ENCODE measurements around the gene MYO1H.
"Not testable (repeated sequence)": the region's sequence is repeated elsewhere in the genome, so short reads cannot be mapped to it uniquely, and the experiment has no call there.

MYO1H gene, protein sequence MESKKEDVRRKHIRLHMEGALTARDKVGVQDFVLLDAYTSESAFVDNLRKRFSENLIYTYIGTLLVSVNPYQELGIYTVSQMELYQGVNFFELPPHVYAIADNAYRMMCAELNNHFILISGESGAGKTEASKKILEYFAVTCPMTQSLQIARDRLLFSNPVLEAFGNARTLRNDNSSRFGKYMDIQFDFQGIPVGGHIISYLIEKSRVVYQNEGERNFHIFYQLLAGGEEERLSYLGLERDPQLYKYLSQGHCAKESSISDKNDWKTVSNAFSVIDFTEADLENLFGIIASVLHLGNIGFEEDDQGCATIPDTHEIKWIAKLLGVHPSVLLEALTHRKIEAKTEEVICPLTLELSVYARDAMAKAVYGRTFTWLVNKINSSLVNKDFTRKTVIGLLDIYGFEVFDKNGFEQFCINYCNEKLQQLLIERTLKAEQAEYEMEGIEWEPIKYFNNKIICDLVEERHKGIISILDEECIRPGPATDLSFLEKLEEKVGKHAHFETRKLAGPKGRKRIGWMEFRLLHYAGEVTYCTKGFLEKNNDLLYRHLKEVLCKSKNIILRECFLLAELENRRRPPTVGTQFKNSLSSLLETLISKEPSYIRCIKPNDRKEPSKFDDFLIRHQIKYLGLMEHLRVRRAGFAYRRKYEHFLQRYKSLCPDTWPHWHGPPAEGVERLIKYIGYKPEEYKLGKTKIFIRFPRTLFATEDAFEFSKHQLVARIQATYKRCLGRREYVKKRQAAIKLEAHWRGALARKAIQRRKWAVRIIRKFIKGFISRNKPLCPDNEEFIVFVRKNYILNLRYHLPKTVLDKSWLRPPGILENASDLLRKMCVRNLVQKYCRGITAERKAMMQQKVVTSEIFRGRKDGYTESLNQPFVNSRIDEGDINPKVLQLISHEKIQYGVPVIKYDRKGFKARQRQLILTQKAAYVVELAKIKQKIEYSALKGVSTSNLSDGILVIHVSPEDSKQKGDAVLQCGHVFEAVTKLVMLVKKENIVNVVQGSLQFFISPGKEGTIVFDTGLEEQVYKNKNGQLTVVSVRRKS

DNA sequence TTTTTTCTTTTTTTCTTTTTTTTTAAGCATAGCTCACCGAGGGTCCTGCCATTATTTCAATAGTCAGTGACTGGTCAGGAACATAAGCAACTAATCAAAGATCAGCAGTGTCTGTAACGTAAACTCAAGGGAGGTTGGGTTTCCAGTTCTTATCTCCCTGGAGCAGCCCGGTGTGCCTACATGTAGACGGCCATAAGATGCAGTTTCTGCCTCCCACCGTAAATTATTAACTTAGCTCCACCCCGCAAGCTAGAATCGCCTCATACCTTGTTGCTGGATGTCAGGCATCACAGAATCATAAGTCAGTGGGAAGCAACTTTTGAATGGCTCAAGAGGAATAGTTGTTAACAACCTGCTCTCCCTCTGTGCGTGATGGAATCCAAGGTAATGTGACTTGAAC is at the start of gene MYO1H:
Gene MYO1H, plus strand, starts transcription at position 312 of the 400 bp plus-strand sequence. Its CDS starts 61 bp downstream, at position 373.
- no peak for DNase-seq

DNA sequence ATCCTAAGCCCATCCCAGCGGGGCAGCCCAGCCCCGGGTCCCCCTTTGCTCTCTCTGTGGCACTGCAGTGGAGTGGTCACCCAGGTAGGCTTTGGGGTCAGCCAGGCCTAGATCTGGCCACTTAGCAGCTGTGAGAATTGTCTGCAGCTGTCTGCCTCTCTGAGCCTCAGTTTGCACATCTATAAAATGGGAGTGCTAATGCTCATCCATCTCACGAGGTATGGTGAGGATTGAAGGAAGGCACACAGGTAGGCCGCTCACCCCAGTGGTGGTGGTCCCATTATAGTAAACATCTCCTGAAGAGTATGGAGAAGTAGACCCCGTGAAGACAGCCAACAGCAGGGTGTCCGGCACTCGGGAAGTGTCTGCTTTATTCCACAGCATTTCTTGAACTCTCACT is 47.9 kb upstream of the MYO1H start:
- no peak for DNase-seq

DNA sequence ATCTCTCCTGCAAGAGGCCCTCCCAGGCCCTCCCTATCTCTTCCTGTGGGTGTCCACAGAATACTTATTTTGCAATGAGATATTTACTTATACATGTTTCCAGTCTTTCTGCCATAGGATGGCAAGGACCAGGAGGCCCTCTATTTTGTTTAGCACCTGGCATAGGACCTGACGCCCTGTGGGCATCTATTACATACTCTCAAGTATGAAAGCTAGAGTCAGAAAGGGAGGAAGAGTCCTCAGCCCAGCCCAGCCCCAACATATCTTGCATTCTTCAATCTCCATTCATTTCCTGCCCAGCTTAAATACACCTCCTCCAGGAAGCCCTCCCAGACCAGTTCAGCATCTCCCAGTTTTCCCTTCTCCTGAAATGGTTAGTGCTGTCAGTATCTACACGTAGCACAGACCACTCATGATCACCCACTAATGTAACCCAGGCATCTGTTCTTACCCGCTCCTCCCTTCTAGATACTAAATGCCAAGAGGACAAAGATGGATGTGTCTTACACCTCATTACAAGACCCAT is 46.0 kb upstream of the MYO1H start:
- no peak for DNase-seq

DNA sequence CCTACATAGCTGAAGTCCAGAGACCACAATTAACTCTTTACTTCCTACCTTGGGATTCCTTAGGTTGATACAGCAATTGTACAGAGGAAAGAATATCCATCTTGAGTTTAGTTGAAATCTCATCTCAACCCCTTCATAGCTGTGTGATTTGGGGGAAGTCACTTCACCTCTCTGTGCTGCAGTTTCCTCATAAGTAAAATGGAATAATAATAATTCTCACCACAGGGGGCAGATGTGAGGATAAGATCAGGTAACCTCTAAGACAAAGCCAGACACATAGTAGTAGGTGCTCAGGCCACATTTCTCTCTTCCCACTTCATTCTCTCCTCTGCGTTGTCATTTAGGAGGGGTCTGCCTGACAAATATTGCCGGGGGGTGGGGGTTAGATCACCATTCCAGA is 45.3 kb upstream of the MYO1H start:
- no peak for DNase-seq

DNA sequence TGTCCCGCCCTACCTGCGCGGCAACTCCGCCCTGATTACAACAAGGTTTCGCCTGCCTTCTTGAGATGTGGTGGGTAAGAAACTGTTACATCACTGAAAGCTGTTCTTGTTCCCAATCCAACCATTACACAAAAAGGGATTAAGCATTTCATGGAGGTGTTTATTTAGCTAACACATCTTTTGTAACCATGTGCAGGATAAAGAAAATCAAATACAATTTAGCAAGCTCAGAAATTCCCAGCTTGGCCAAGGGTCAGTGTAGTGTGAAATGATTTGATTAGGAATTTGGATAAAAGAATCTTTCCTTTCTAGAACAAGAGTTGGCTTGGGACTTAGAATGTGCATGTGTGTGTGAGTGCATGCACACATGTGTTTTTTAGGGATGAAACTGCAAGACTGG is 44.9 kb upstream of the MYO1H start:
- no peak for DNase-seq

DNA sequence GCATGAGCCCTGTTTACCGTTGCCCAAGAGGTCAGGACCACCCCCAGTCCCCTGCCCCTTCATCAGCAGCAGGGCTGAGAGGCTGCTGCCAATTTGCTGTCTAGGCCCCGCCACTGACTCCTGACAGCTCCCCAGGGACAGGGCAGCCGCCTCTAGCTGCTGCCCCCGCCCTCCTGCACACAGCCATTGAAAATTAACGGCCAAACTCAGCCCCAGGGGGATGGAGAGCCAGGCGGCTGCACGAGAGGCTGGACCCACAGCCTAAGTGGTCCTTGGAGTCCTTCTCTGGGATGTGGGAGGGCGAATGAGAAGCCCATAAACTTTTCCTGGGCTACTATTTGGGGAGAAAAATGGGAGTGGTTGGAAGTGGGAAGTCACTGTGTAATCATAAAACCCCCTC is 43.2 kb upstream of the MYO1H start:
- no peak for DNase-seq

DNA sequence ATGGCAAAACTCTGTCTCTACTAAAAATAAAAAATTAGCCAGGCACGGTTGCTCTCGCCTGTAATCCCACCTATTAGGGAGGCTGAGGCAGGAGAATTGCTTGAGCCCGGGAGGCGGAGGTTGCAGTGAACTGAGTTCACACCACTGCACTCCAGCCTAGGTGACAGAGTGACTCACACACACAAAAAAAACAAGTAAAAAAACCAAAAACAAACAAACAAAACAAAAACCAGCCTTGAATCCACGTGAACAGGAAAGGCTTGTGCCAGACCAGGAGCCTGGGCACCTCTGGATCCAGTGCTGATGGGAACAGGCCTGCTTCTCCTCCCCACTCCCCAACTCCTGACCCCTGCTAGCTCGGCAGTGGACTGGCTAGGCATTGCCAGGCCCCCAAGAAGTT is 42.2 kb upstream of the MYO1H start:
- DNase-seq: no peak

DNA sequence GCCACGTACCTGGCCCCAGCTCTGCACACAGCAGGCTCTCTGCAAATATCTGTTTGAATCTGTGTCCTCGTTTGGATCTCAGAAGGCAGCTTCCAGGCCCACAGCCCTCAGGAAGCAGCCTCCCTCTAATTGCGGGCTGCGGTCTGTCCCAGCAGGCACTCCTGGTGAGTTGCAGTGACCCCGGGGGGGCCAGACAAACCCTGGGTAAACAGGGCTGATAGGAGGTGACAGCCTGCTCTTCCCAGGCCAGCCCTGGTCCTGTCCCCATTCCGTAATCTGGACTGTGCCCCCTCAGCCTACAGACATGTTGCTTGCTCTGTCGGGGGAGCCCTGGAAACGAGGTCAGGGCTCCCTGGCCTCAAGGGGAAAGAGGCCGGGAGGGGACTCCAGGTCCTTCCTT is 40.6 kb upstream of the MYO1H start:
- no peak for DNase-seq

DNA sequence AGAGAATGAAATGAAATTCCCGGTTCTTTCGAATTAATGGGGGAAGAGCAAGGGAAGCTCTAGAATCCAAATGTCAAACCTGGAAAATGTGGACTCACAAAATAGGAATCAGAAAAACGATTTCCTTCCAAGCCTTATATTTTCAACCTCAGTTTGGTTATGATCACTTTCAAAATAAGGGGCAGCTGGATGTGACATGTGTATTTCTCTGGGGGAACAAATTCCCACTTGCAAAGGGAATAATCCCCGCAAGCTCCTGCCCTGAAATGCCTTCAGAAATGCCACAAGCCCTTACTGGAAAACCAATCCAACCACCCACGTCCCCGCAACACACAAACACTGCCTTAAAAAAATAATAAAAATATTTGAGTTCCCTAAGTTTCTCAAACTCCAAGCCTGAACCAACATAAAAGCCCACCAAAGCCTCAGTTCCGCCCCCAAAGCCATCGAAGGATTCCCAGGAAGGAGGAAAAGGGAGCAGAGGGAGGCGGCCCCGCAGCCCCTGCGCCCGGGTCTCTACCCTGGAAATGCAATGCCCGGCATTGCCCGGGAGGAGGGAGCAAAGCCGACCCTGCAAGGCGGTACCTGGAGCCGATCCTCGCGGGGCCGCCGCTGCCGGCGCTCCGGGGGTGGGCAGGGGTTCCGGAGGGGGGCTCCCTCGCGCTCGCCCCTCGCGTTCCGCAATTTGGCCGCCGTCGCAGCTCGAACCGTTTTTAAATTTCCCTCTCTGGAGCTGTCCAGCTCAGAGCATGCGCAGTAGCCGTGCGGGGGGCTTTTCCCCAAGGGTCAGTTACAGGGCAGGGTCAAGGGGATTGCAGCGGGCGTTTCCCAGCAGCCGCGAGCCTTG is 38.9 kb upstream of the MYO1H start, which contains the start of gene FOXN4:
Gene FOXN4, minus strand, starts transcription at position 751 of the 847 bp plus-strand sequence. CDS start 963 bp downstream, outside the sequence.
- no peak for DNase-seq

DNA sequence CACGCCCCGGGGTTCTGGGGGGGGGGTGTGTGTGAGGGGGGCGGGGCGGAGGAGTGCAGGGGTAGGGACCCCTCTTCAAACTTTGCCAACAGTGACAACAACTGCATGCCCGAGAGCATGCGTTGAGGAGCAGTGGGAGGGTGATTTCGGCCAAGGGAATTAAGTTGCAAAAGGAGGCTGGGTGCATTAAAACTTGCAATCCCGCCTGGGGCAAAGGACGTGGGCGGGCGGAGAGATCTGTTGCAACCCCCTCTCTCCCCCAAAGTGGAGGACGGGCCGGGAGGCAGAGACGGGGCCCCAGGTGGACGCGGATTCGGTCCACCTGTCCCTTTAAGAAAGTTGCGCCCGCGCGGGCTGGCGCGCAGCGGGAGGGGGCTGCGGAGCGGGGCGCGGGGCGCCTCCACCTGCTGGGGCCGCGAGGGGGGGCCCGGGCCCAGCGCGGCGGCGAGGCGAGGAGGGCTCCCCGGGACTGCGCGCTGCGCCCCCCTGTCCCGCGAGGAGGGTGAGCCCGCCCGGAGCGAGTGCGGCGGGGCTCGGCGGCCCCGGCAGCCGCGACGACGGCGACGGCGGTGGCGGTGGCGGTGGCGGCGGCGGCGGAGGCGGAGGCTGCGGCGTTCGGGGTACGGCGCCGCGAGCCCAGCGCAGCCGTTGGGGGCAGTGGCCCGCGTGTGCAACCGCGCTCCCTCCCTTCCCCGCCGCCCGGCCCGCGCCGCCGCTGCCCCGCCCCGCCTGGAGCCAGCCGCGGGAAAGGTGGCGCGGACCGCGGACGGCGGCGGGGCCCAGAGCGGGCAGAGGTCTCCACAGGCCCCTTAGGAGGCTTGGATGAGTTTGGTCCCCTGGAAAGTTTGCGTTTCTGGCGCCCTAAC is 38.1 kb upstream of the MYO1H start:
- DNase-seq: no peak

DNA sequence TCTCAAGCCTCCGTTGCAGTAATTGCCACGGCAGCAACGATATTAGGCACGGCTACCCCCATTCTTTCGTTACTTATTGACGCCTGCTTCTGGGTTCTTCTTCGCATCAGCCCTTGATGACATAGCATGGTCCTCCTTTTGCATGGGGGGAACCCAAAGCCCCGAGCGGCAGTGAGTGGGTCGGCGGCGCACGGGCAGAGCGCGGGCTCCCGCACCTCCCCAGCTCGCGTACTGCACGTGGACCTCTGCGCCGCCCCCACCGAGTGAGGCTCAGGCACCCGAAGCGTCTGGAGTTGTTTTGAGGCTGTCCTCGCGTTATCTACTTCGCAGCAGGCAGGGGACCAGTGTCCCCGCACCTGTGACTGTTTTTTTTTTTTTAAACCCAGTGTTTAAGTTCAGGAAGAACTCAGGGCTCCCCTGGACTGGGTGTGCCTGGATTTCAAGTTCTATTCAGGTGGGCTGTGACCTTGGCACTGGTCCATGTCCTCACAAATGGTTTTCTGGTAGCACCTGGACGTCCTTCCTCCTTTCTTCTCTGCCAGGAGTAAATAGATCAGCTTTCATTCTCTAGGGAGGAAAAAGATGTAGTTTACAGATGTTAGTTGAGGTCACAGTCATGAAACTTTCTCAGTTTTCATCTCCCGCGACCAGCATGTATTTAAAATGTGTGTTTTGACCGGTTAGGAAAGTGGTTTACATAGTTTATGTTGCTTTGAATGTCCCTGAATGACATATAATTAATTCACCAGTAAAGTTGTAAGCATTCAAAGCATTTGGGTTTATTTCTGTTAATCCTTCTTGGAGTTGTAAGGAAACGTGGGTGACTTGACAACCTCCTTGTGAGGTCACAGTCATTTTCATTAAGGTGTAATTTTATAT is 37.2 kb upstream of the MYO1H start:
- DNase-seq: no peak

DNA sequence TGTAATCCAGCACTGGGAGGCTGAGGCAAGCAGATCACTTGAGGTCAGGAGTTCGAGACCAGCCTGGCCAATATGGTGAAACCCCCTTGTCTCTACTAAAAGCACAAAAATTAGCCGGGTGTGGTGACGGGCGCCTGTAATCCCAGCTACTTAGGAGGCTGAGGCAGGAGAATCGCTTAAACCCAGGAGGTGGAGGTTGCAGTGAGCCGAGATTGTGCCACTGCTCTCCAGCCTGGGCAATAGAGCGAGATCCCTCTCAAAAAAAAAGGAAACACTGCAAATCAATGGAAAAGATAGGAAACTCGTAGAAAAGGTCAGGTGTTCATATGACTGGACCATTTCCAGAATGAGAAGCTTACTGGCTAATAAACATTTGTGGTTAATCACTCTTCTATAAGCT is 26.4 kb upstream of the MYO1H start:
- DNase-seq: not testable (repeated sequence)

DNA sequence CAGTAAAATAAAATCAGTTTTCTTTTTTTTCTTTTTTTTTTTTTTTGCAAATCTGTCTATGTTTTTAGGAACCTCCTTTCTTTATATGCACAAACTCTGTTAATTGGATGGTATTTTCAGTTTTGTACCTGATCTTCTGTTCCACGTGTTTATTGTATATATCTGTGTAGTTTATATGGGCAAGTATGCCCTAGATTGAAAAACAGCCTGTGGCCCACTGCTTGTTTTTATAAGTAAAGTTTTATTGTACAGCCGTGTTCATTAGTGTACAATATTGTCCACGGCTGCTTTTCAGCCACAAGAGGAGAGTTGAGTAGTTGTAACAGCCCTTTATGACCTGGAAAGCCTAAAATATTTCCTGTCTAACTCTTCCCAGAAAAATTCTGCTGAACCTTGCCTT is 18.7 kb upstream of the MYO1H start:
- DNase-seq: no peak

DNA sequence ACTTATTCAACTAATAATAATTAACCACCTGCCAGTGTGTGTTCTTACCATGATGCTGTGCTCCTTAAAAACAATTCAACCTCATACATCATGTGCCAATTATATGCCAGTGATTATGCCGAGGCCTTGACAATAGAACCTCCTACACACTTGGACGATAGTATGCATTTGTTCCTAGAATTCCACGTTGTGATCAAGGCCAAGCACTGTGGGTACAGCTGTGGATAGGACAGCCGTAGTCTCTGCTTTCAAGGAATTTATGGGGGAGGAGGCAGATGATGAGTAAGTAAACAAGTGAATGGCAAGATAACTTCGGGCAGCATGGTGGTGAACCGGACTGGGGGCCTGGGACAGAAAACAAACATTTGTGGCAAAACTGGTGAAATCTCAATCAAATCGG is 18.0 kb upstream of the MYO1H start:
- no peak for DNase-seq

DNA sequence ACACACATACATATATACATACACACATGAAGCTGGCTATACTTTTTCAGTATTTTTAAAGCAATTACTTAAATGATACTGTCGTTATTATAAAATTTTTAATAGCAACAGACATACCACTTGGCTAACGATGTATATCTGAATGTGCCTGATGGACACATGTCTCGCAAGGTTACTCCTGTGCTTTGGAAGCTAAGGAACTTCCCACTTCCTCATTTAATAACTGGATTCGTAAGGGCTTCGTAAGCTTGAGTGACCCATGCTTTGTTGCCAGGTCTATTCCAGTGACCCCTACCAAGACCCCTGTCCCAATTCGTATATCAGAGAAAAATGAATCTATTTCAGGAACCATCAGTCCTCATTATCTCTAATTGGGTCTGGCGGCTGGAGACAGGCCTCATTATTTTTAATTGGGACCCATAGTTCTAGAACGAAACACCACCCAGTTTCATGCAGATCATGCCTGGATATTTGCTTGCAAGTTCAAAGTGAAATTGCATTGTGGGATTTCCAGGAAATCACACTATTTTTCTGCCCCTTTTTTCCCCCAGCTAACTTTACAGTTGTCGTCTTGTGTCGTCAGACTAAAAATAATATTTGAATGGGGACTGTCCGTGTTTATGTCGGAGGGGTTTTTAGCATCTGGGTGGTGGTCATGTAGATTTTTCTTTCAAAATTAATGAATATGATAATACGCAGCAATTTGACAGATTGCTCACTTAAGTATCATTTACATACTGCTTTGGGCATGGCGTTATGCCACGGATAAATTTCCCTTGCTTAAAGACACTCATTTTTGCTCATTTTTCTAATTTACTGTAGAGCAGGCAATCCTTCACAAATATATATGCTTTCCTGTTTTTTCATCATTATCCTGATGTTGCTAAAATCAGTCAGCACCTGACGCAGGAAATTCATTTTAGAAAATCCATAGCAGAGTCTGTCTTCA is 17.1 kb upstream of the MYO1H start:
- DNase-seq: no peak

DNA sequence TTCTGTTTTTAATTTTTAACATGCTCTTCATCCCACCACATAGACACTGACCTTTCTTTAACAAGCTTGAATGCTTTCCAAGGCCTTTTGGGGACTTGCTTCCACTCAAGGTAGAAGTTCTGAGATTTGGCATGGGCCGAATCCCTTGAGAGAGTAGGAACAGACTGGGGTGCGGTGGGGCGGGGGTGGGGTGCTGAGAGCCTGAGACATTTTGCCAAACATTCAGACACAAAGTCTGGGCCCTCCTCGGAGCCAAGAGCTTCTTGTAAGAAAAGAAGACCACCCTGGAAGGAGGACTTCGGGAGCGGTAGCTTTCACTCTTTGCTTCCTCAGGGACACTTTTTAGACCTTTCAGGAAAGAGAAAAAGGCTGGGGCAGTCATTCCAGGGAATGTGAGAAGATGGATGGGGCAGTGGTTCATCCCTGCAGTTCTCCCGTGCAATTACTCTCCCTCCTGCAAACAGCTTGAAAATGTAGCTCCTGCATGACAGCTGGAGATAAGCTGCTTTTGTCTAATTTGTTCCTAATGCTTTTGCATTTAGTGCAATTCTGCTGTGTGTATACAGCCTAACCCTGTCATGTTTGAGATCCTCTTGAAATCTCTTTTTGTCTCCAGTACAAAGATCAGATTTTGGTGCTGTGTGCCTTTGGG is 16.3 kb upstream of the MYO1H start:
- peak; percentile 55 for DNase-seq

DNA sequence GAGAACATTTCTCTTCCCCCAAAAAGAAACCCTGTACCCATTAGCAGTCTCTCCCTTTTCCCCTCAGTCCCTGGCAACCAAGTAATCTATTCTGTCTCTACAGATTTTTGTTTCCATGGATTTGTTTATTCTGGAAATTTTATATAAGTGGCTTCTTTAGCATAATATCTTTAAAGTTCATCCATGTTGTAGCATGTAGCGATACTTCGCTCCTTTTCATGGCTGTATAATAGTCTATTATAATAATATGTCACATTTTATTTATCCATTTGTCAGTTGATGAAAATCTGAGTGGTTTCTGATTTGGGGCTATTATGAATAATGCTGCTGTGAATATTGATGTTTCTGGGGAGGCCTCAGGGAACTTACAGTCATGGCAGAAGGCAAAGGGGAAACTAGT is 12.8 kb upstream of the MYO1H start:
- no peak for DNase-seq

DNA sequence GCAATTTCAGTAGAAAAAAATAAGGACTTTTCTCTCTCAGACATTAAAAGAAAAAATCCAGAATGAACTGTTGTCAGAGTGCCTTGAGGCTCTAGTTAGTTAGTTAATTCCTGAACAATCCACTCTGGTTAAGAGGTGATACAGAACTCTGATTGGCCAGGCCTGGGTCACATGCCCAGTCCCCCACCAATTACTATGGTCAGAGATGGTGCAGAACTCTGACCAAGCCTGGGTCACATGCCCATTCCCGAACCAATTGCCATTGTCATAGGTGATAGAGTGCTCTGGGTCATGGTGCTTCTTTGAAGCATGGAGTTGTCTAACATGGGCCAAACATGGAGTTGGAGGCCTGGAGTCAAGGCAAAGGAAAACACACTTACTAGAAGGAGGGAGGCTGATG is 11.1 kb upstream of the MYO1H start:
- DNase-seq: no peak

DNA sequence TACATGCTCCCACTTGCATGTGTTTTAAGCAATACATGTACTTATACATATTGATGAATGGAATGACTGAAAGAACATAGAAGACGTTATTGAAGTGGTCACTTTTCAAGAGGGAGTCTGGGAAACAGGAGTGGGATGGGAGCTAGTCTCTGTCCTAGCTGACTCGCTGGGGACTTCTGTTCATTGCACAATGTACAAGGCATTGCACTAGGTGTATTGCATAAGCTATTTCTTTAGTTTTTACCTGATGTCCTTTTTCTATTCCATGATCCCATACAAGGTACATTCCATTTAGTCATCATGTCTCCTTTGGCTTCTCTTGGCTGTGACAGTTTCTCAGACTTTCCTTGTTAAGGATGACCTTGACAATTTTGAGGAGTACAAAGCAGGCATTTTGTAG is 4.0 kb upstream of the MYO1H start:
- DNase-seq: no peak
